BE2C (cell line): ENCODE results near the gene INPP5J.
"Not testable (repeated sequence)": the region's sequence is repeated elsewhere in the genome, so short reads cannot be mapped to it uniquely, and the experiment has no call there.

Source experiments
- DNase-seq: peaks from one replicate; pipeline ENCODE4 v3.0.0-alpha.2; 2020
- H3K27me3 ChIP-seq: fragments of 250-450 bp; sonication (Bioruptor Pico); 2 replicates; pipeline ENCODE4 v1.5.1; 2020; ENCODE audit warnings: mild to moderate bottlenecking
- H3K36me3 ChIP-seq: fragments of 250-450 bp; sonication (Bioruptor Pico); 2 replicates; pipeline ENCODE4 v1.5.1; 2020; ENCODE audit warnings: mild to moderate bottlenecking
- H3K4me1 ChIP-seq: fragments of 250-450 bp; sonication (Bioruptor Pico); 2 replicates; pipeline ENCODE4 v1.5.1; 2020
- H3K4me3 ChIP-seq: 2 replicates; pipeline ENCODE4 v1.5.1; 2011; ENCODE audit warnings: low read depth, low read length
- H3K9me3 ChIP-seq: fragments of 250-450 bp; sonication (Bioruptor Pico); 2 replicates; pipeline ENCODE4 v1.5.1; 2020
- TF ChIP-seq, protein P1 (sequence below): IDR thresholded peaks from 2 replicates; pipeline ENCODE4 v1.5.1; 2012; ENCODE audit warnings: mild to moderate bottlenecking, low read depth, low read length

The INPP5J gene

DNA sequence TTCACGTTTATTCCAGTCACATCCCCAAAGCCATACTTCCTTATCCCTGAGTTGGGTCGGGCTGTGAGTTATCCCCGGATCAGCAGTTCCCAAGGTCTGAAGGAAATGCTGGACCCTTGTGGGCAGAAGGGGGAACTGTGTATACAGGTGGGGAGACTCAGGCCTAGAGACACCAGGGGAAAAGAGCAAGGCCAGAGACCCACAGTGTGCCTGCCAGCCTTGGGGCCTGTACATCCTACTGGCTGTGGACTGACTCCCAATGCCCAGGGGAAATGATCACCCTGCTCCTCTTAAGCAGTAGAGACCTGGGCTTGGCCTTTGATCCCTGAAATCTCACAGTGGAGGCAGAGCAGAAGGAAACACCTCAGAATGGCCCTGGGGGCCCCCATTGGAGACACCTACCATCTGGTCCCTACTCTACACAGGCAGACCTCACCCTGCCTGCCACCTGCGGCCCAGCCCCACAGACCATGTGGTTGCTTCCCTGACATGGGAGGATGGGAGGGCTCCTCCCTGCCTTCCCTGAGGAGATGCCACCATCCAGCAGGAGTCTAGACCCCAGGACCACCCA lies 16.7 kb upstream of the INPP5J start:
- TF ChIP-seq, protein P1, sequence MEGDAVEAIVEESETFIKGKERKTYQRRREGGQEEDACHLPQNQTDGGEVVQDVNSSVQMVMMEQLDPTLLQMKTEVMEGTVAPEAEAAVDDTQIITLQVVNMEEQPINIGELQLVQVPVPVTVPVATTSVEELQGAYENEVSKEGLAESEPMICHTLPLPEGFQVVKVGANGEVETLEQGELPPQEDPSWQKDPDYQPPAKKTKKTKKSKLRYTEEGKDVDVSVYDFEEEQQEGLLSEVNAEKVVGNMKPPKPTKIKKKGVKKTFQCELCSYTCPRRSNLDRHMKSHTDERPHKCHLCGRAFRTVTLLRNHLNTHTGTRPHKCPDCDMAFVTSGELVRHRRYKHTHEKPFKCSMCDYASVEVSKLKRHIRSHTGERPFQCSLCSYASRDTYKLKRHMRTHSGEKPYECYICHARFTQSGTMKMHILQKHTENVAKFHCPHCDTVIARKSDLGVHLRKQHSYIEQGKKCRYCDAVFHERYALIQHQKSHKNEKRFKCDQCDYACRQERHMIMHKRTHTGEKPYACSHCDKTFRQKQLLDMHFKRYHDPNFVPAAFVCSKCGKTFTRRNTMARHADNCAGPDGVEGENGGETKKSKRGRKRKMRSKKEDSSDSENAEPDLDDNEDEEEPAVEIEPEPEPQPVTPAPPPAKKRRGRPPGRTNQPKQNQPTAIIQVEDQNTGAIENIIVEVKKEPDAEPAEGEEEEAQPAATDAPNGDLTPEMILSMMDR = 0 out of 2 replicates have a peak, but pooled peaks have one; percentile 7
- Histone ChIP-seq H3K27me3 (no peaks in the 10 kb centered on the region), H3K9me3 (no peaks in the 10 kb centered on the region), H3K4me3 (no peak overlapping the region), H3K36me3 (no peaks in the 10 kb centered on the region), H3K4me1 (no peaks in the 10 kb centered on the region)
- DNase-seq = no peak

DNA sequence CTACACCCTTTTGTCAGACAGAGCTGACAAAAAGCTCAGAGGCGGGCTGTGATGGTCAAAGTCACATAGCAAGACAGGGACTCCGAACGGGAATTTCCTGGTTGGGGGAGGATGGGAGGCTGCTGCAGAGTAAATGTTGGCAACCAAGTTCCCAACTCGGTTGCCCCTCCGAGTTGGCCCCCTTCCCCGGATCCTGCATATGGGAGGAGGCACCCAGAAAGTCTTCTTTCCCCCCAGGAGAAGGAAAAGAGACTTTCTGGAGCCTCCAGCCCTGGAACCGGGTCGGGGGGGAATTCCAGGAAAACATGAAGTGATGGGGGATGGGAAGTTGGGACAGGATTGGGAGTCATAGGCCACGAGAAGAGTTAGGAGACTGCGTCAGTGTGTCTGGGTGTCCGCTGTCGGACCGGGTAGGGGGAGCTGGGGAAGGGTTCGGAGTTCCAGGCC lies 16.0 kb upstream of the INPP5J start:
- DNase-seq = no peak
- Histone ChIP-seq H3K4me1 (no peaks in the 10 kb centered on the region), H3K36me3 (no peaks in the 10 kb centered on the region), H3K9me3 (no peaks in the 10 kb centered on the region), H3K27me3 (no peaks in the 10 kb centered on the region), H3K4me3 (peak overlapping the region; percentile 55)
- TF ChIP-seq, protein P1 = no peak

GRCh38 chr22:31107178-31107893 lies 15.4 kb upstream of the INPP5J start, which contains the start of gene SELENOM:
TSS of gene SELENOM (minus strand) at chr22:31107568. CDS start at chr22:31107505, 63 bp downstream.
- DNase-seq = peak; percentile 98
- no peaks in the 10 kb centered on the region for H3K4me1 ChIP-seq
- TF ChIP-seq, protein P1 = peak; percentile 96
- H3K4me3 ChIP-seq = peak within 1 kb of the TSS; percentile 62
- H3K9me3 ChIP-seq = no peaks in the 10 kb centered on the region
- H3K36me3 ChIP-seq = no peaks in the 10 kb centered on the region
- H3K27me3 ChIP-seq = no peaks in the 10 kb centered on the region

GRCh38 chr22:31107894-31108218 lies 14.9 kb upstream of the INPP5J start:
- TF ChIP-seq, protein P1 = no peak
- Histone ChIP-seq H3K9me3 (peaks cover 4% of the 10 kb centered on the region; the same call in 1 of the 2 replicates), H3K27me3 (no peaks in the 10 kb centered on the region), H3K4me3 (peak overlapping the region; percentile 62), H3K4me1 (no peaks in the 10 kb centered on the region), H3K36me3 (no peaks in the 10 kb centered on the region)
- no peak for DNase-seq

GRCh38 chr22:31112547-31113091 lies 10.1 kb upstream of the INPP5J start:
- not testable (repeated sequence) for H3K4me3 ChIP-seq, H3K36me3 ChIP-seq, H3K4me1 ChIP-seq, DNase-seq, H3K9me3 ChIP-seq, H3K27me3 ChIP-seq

- no peak for DNase-seq
- no peaks in the 10 kb centered on the region for H3K36me3 ChIP-seq
- H3K27me3 ChIP-seq = no peaks in the 10 kb centered on the region
- H3K4me1 ChIP-seq = no peaks in the 10 kb centered on the region; the same call in 1 of the 2 replicates
- TF ChIP-seq, protein P1 = no peak
- no peak overlapping the region for H3K4me3 ChIP-seq
- H3K9me3 ChIP-seq = no peaks in the 10 kb centered on the region
These were observed 4.5 kb upstream of the INPP5J start for GRCh38 chr22:31118046-31118820.
